ENCODE measurements around the gene VAV1. TPM values are rescaled to one million over a fixed set of nuclear protein-coding genes. Genes with fewer than 3 reads are reported as not detected.
A peak's percentile ranks its signal among the peaks of the same experiment; 100 is the strongest.

The VAV1 gene
- total and polyA plus RNA-seq, 9 of the 15 experiments (the other 6 are each of a cell fraction or from before 2014, with no cell fraction given) = 0.46 to 20.1 (median 11.1) TPM

DNA sequence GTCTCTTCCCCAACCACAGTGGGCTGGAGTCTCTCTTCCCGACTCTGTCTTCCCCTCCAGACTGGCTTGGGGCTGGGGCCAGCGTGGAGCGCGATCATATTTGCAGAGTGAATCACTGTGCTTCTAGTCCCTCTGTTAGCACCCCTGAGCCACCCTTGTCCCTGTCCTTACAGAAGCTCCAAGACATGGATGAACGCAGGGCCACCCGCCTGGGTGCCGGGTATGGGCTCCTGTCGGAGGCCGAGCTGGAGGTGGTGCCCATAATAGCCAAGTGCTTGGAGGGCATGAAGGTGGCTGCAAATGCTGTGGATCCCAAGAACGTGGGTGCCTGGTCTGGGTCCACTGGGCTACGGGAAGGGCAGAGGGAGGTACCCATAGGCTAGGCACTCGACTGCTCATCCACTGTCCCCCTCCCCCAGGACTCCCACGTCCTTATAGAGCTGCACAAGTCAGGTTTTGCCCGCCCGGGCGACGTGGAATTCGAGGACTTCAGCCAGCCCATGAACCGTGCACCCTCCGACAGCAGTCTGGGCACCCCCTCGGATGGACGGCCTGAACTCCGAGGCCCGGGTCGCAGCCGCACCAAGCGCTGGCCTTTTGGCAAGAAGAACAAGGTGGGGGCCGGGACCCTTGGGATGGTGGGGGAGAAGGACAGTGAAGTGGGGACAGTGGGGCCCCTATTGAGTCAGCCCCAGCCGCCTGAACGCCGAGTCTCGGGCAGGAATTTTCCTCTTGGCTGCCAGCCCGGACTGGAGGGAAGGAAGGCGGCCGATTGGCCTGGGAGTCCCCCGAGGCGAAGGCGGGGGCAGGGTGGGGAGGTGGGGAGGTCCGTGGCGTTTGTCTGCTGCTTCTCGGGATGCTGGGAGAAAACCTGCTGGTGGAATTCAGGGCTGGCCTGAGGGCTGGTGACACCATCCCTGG is 27.9 kb upstream of the VAV1 start:
- H3K36me3 ChIP-seq (ENCODE audit: control insufficient read depth, insufficient read depth, low read length) = peaks cover 84% of the 10 kb centered on the region; the same call in 2 of the 3 replicates
- TF ChIP-seq, protein P1, sequence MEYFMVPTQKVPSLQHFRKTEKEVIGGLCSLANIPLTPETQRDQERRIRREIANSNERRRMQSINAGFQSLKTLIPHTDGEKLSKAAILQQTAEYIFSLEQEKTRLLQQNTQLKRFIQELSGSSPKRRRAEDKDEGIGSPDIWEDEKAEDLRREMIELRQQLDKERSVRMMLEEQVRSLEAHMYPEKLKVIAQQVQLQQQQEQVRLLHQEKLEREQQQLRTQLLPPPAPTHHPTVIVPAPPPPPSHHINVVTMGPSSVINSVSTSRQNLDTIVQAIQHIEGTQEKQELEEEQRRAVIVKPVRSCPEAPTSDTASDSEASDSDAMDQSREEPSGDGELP (CRISPR knock-in tag; IDR thresholded peaks at IDR 0.05; ENCODE audit: borderline replicate concordance) = peak; percentile 19; the same call in 1 of the 2 replicates
- no peak for TF ChIP-seq ZC3H11A (IDR thresholded peaks at IDR 0.05; ENCODE audit: low read depth, low read length)
- peak; percentile 60; the same call in 1 of the 2 replicates for TF ChIP-seq RBFOX2 (IDR thresholded peaks at IDR 0.05; ENCODE audit: low read depth, low read length)
- TF ChIP-seq, protein P2, sequence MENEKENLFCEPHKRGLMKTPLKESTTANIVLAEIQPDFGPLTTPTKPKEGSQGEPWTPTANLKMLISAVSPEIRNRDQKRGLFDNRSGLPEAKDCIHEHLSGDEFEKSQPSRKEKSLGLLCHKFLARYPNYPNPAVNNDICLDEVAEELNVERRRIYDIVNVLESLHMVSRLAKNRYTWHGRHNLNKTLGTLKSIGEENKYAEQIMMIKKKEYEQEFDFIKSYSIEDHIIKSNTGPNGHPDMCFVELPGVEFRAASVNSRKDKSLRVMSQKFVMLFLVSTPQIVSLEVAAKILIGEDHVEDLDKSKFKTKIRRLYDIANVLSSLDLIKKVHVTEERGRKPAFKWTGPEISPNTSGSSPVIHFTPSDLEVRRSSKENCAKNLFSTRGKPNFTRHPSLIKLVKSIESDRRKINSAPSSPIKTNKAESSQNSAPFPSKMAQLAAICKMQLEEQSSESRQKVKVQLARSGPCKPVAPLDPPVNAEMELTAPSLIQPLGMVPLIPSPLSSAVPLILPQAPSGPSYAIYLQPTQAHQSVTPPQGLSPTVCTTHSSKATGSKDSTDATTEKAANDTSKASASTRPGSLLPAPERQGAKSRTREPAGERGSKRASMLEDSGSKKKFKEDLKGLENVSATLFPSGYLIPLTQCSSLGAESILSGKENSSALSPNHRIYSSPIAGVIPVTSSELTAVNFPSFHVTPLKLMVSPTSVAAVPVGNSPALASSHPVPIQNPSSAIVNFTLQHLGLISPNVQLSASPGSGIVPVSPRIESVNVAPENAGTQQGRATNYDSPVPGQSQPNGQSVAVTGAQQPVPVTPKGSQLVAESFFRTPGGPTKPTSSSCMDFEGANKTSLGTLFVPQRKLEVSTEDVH (IDR thresholded peaks at IDR 0.05; ENCODE audit: low read depth, partially characterized antibody) = no peak
- peak; percentile 42 for TF ChIP-seq RBM22 (IDR thresholded peaks at IDR 0.05; ENCODE audit: low read depth, low read length, poor library complexity, severe bottlenecking)
- TF ChIP-seq HDAC2 (IDR thresholded peaks at IDR 0.05) = no peak
- peak; percentile 61 for TF ChIP-seq POLR2G (IDR thresholded peaks at IDR 0.05; ENCODE audit: low read depth, low read length)
- TF ChIP-seq NFIC (IDR thresholded peaks at IDR 0.05) = peak; percentile 25; the same call in 1 of the 2 replicates
- no peak for ATAC-seq
- no peak overlapping the region for H3K4me3 ChIP-seq
- BruUV-seq (replicated peaks) = no TSS peak
- H4K20me1 ChIP-seq (replicated peaks; ENCODE audit: control insufficient read depth, insufficient read depth, low read length) = no peaks in the 10 kb centered on the region; the same call in 1 of the 2 replicates
- peaks cover 5 to 40% of the 10 kb centered on the region in 2 experiments; a peak in 4 of 5 replicates for H3K4me1 ChIP-seq (replicated peaks in 1 of 2; ENCODE audit: control insufficient read depth in 2 of 2, insufficient read depth in 2 of 2, low read length in 2 of 2)
- peaks cover 21% of the 10 kb centered on the region for H3K79me2 ChIP-seq (ENCODE audit: control insufficient read depth, insufficient read depth, low read length)
- in situ Hi-C loops (cut with MboI) (no loop called here), intact Hi-C loops (cut with micrococcal nuclease) (no loop called here)
- WGBS (ENCODE audit: insufficient coverage, low coverage, missing lambda C conversion rate) = 89% methylated on average over 20 of the region's 41 CpGs
- H3K27me3 ChIP-seq (ENCODE audit: control insufficient read depth in 2 of 2, insufficient read depth in 2 of 2, low read length in 2 of 2) = no peaks in the 10 kb centered on the region
- H3K9me3 ChIP-seq (replicated peaks; ENCODE audit: control insufficient read depth, insufficient read depth, low read depth, low read length) = no peaks in the 10 kb centered on the region
- H3K4me2 ChIP-seq (ENCODE audit: insufficient read depth, low read length) = no peak overlapping the region
- H3K9me1 ChIP-seq (ENCODE audit: control insufficient read depth, insufficient read depth, low read length) = no peaks in the 10 kb centered on the region
- H2AFZ ChIP-seq (ENCODE audit: low read depth, low read length) = no peak overlapping the region
- POLR2A ChIA-PET = interaction anchor here (0.6 to 1.0 kb wide), 4 partner anchors 8 to 41 kb away, joined by 3 to 5 read pairs (median 4); no protein-coding TSS in a partner anchor
- CTCF ChIA-PET (ENCODE audit: low intra/inter-chr PET ratio) = no interaction called here
- H3K9ac ChIP-seq (ENCODE audit: insufficient read depth in 1 of 2, low read depth in 2 of 2, low read length in 2 of 2) = peak overlapping the region in 1 of 2 experiments; percentile 75; a peak in 1 of 4 replicates
- no peak for FAIRE-seq
- DNase-seq (ENCODE audit: extremely low read depth in 1 of 4, low spot score in 3 of 4) = no peak
- no peak overlapping the region for H3K27ac ChIP-seq (ENCODE audit: extremely low read depth, low read depth, low read length)

All from K562 (cell line).